Measurements from ENCODE around the gene TRAIP. TPM values are rescaled to one million over a fixed set of nuclear protein-coding genes. Genes with fewer than 3 reads are reported as not detected.

The TRAIP gene
- total and polyA plus RNA-seq, 2 donors (not counting 1 experiment from before 2014, with no cell fraction given), result 2.0 to 2.5 TPM

- H3K9ac ChIP-seq (ENCODE audit: insufficient read depth, low read length), result no peak overlapping the region
- DNase-seq (ENCODE audit: low read depth in 2 of 2), result no peak
- no peak overlapping the region for H3K4me3 ChIP-seq (replicated peaks in 1 of 4; ENCODE audit: control extremely low read depth in 1 of 4, insufficient read depth in 1 of 4, low read depth in 3 of 4, low read length in 4 of 4)
- H3K27ac ChIP-seq (ENCODE audit: insufficient read depth, low read length), result no peak overlapping the region
- no peak overlapping the region for H3K4me2 ChIP-seq (ENCODE audit: extremely low read depth, insufficient read depth, low read length)
- TF ChIP-seq EZH2 (IDR thresholded peaks at IDR 0.05; ENCODE audit: low read length, missing control alignments) (no peak), CTCF (conservative IDR thresholded peaks at IDR 0.05 in 1 of 2, IDR thresholded peaks at IDR 0.05 in 1 of 2; ENCODE audit: low read depth in 1 of 2, low read length in 2 of 2) (no peak)
- H2AFZ ChIP-seq (ENCODE audit: low read length), result no peak overlapping the region
- H4K20me1 ChIP-seq (ENCODE audit: control insufficient read depth, extremely low read depth, insufficient read depth, low read length), result no peaks in the 10 kb centered on the region
- H3K9me3 ChIP-seq (ENCODE audit: control insufficient read depth, insufficient read depth, low read depth, low read length), result no peaks in the 10 kb centered on the region
- H3K36me3 ChIP-seq (ENCODE audit: control insufficient read depth, insufficient read depth, low read length), result no peaks in the 10 kb centered on the region
- H3K27me3 ChIP-seq (ENCODE audit: control insufficient read depth, insufficient read depth, low read length), result no peaks in the 10 kb centered on the region
- H3K79me2 ChIP-seq (ENCODE audit: control insufficient read depth, insufficient read depth, low read length), result no peaks in the 10 kb centered on the region
- peaks cover 5% of the 10 kb centered on the region for H3K4me1 ChIP-seq (ENCODE audit: control insufficient read depth, extremely low read depth, insufficient read depth, low read length)
Observed at GRCh38 chr3:49896345-49896744, 40.0 kb upstream of the TRAIP start.

- no peak for DNase-seq (ENCODE audit: low read depth in 2 of 2)
- H3K36me3 ChIP-seq (ENCODE audit: control insufficient read depth, insufficient read depth, low read length), result no peaks in the 10 kb centered on the region
- H3K9ac ChIP-seq (ENCODE audit: insufficient read depth, low read length), result no peak overlapping the region
- no peaks in the 10 kb centered on the region for H3K27me3 ChIP-seq (ENCODE audit: control insufficient read depth, insufficient read depth, low read length)
- no peak overlapping the region for H2AFZ ChIP-seq (ENCODE audit: low read length)
- H3K4me2 ChIP-seq (ENCODE audit: extremely low read depth, insufficient read depth, low read length), result no peak overlapping the region
- H3K9me3 ChIP-seq (ENCODE audit: control insufficient read depth, insufficient read depth, low read depth, low read length), result no peaks in the 10 kb centered on the region
- H4K20me1 ChIP-seq (ENCODE audit: control insufficient read depth, extremely low read depth, insufficient read depth, low read length), result no peaks in the 10 kb centered on the region
- H3K4me3 ChIP-seq (replicated peaks in 1 of 4; ENCODE audit: control extremely low read depth in 1 of 4, insufficient read depth in 1 of 4, low read depth in 3 of 4, low read length in 4 of 4), result no peak overlapping the region
- peaks cover under 1% of the 10 kb centered on the region for H3K4me1 ChIP-seq (ENCODE audit: control insufficient read depth, extremely low read depth, insufficient read depth, low read length)
- no peak overlapping the region for H3K27ac ChIP-seq (ENCODE audit: insufficient read depth, low read length)
- TF ChIP-seq CTCF (conservative IDR thresholded peaks at IDR 0.05 in 1 of 2, IDR thresholded peaks at IDR 0.05 in 1 of 2; ENCODE audit: low read depth in 1 of 2, low read length in 2 of 2), result no peak
- TF ChIP-seq EZH2 (IDR thresholded peaks at IDR 0.05; ENCODE audit: low read length, missing control alignments), result no peak
- H3K79me2 ChIP-seq (ENCODE audit: control insufficient read depth, insufficient read depth, low read length), result no peaks in the 10 kb centered on the region
Observed at GRCh38 chr3:49895791-49896190, 39.4 kb upstream of the TRAIP start.

GRCh38 chr3:49889296-49889695 lies 32.9 kb upstream of the TRAIP start:
- no peak for TF ChIP-seq CTCF (conservative IDR thresholded peaks at IDR 0.05 in 1 of 2, IDR thresholded peaks at IDR 0.05 in 1 of 2; ENCODE audit: low read depth in 1 of 2, low read length in 2 of 2)
- TF ChIP-seq EZH2 (IDR thresholded peaks at IDR 0.05; ENCODE audit: low read length, missing control alignments), result no peak
- H3K36me3 ChIP-seq (ENCODE audit: control insufficient read depth, insufficient read depth, low read length), result no peaks in the 10 kb centered on the region
- no peaks in the 10 kb centered on the region for H3K9me3 ChIP-seq (ENCODE audit: control insufficient read depth, insufficient read depth, low read depth, low read length)
- no peak overlapping the region for H3K4me2 ChIP-seq (ENCODE audit: extremely low read depth, insufficient read depth, low read length)
- no peaks in the 10 kb centered on the region for H3K27me3 ChIP-seq (ENCODE audit: control insufficient read depth, insufficient read depth, low read length)
- no peak overlapping the region for H3K4me3 ChIP-seq (replicated peaks in 1 of 4; ENCODE audit: control extremely low read depth in 1 of 4, insufficient read depth in 1 of 4, low read depth in 3 of 4, low read length in 4 of 4)
- no peaks in the 10 kb centered on the region for H4K20me1 ChIP-seq (ENCODE audit: control insufficient read depth, extremely low read depth, insufficient read depth, low read length)
- H3K79me2 ChIP-seq (ENCODE audit: control insufficient read depth, insufficient read depth, low read length), result no peaks in the 10 kb centered on the region
- no peak for DNase-seq (ENCODE audit: low read depth in 2 of 2)
- no peak overlapping the region for H3K9ac ChIP-seq (ENCODE audit: insufficient read depth, low read length)
- no peaks in the 10 kb centered on the region for H3K4me1 ChIP-seq (ENCODE audit: control insufficient read depth, extremely low read depth, insufficient read depth, low read length)
- H2AFZ ChIP-seq (ENCODE audit: low read length), result no peak overlapping the region
- no peak overlapping the region for H3K27ac ChIP-seq (ENCODE audit: insufficient read depth, low read length)
